HG02938 (cell line): Measurements from ENCODE around the gene EFHC2.
"Not testable (repeated sequence)": the region's sequence is repeated elsewhere in the genome, so short reads cannot be mapped to it uniquely, and the experiment has no call there.

Experiments
- ATAC-seq: cut with Tn5 transposase; IDR thresholded peaks from one replicate; pipeline ENCODE4 v1.9.1; 2021; ENCODE audit warnings: mild to moderate bottlenecking, moderate library complexity; ENCODE audit not compliant: unreplicated experiment

Gene EFHC2

GRCh38 chrX:44303119-44303518 lies 40.4 kb downstream of the EFHC2 start:
- ATAC-seq = no peak

GRCh38 chrX:44299177-44299576 lies 44.3 kb downstream of the EFHC2 start:
- no peak for ATAC-seq

GRCh38 chrX:44291468-44292092 lies 51.9 kb downstream of the EFHC2 start:
- ATAC-seq = no peak

GRCh38 chrX:44290718-44291117 lies 52.8 kb downstream of the EFHC2 start:
- ATAC-seq = no peak

- ATAC-seq = no peak
Measured at GRCh38 chrX:44282753-44283152, 60.7 kb downstream of the EFHC2 start.

GRCh38 chrX:44280116-44280515 lies 63.4 kb downstream of the EFHC2 start:
- no peak for ATAC-seq

GRCh38 chrX:44274096-44274495 lies 69.4 kb downstream of the EFHC2 start:
- ATAC-seq = no peak

- no peak for ATAC-seq
Measured at GRCh38 chrX:44267861-44268260, 75.6 kb downstream of the EFHC2 start.

GRCh38 chrX:44267116-44267515 lies 76.4 kb downstream of the EFHC2 start:
- no peak for ATAC-seq

GRCh38 chrX:44265559-44265958 lies 77.9 kb downstream of the EFHC2 start:
- ATAC-seq = no peak

- no peak for ATAC-seq
Measured at GRCh38 chrX:44264936-44265335, 78.5 kb downstream of the EFHC2 start.

- ATAC-seq = no peak
Measured at GRCh38 chrX:44261286-44261685, 82.2 kb downstream of the EFHC2 start.

- no peak for ATAC-seq
Measured at GRCh38 chrX:44260609-44261008, 82.9 kb downstream of the EFHC2 start.

GRCh38 chrX:44255742-44256141 lies 87.7 kb downstream of the EFHC2 start:
- ATAC-seq = not testable (repeated sequence)

GRCh38 chrX:44253575-44253942 lies 89.9 kb downstream of the EFHC2 start:
- ATAC-seq = no peak

- ATAC-seq = not testable (repeated sequence)
Measured at GRCh38 chrX:44252688-44253574, 90.5 kb downstream of the EFHC2 start.

GRCh38 chrX:44247468-44247867 lies 96.0 kb downstream of the EFHC2 start:
- no peak for ATAC-seq

GRCh38 chrX:44246826-44247225 lies 96.6 kb downstream of the EFHC2 start:
- ATAC-seq = no peak

- no peak for ATAC-seq
Measured at GRCh38 chrX:44245733-44246132, 97.7 kb downstream of the EFHC2 start.

GRCh38 chrX:44244008-44244407 lies 99.5 kb downstream of the EFHC2 start:
- no peak for ATAC-seq

GRCh38 chrX:44241546-44241945 lies 101.9 kb downstream of the EFHC2 start:
- no peak for ATAC-seq

GRCh38 chrX:44240036-44240435 lies 103.4 kb downstream of the EFHC2 start:
- no peak for ATAC-seq
